OCI-LY1 (cell line): ENCODE data around the gene RIN3.

ENCODE experiments used
- H2AFZ ChIP-seq: fragments of 200-600 bp; sonication (generic), shearing (Covaris generic); 2 replicates; pipeline ENCODE4 v1.6.0; 2014; ENCODE audit warnings: antibody characterized with exemption, mild to moderate bottlenecking, low read length
- H3F3A ChIP-seq: fragments of 200-600 bp; sonication (generic), shearing (Covaris generic); 2 replicates; pipeline ENCODE4 v1.6.0; 2014; ENCODE audit warnings: mild to moderate bottlenecking, antibody characterized with exemption, low read length, moderate library complexity; ENCODE audit not compliant: insufficient read depth
- H3K27ac ChIP-seq: fragments of 200-600 bp; sonication (generic); 2 replicates; pipeline ENCODE4 v1.5.1; 2014; ENCODE audit warnings: low read length, mixed run types, mild to moderate bottlenecking, low read depth; ENCODE audit not compliant: poor library complexity, severe bottlenecking
- H3K27me3 ChIP-seq: fragments of 200-600 bp; sonication (generic); 2 replicates; pipeline ENCODE4 v1.6.0; 2014; ENCODE audit warnings: antibody characterized with exemption, mild to moderate bottlenecking, low read length, moderate library complexity; ENCODE audit not compliant: insufficient read depth
- H3K36me3 ChIP-seq: fragments of 200-600 bp; sonication (generic); 2 replicates; pipeline ENCODE4 v1.6.1; 2014; ENCODE audit warnings: mild to moderate bottlenecking, antibody characterized with exemption, low read length, moderate library complexity, mixed read lengths; ENCODE audit not compliant: insufficient read depth
- H3K4me1 ChIP-seq: fragments of 200-600 bp; sonication (generic); 2 replicates; pipeline ENCODE4 v1.5.1; 2014; ENCODE audit warnings: mild to moderate bottlenecking, low read length, moderate library complexity; ENCODE audit not compliant: insufficient read depth, severe bottlenecking
- H3K4me2 ChIP-seq: fragments of 200-600 bp; sonication (generic), shearing (Covaris generic); 2 replicates; pipeline ENCODE4 v1.6.1; 2014; ENCODE audit warnings: low read length
- H3K4me3 ChIP-seq: fragments of 200-600 bp; sonication (generic); 2 replicates; pipeline ENCODE4 v1.5.1; 2014; ENCODE audit warnings: low read length, low read depth, mild to moderate bottlenecking, mixed read lengths; ENCODE audit not compliant: poor library complexity, severe bottlenecking
- H3K79me2 ChIP-seq: fragments of 200-600 bp; shearing (Covaris generic); 2 replicates; pipeline ENCODE4 v1.6.1; 2016; ENCODE audit warnings: mixed run types, low read length, mixed read lengths; ENCODE audit not compliant: insufficient read depth
- H3K9ac ChIP-seq: fragments of 200-600 bp; sonication (generic), shearing (Covaris generic); 2 replicates; pipeline ENCODE4 v1.6.1; 2014; ENCODE audit warnings: mild to moderate bottlenecking, low read length, mixed read lengths
- H3K9me2 ChIP-seq: fragments of 200-600 bp; sonication (generic), shearing (Covaris generic); 2 replicates; pipeline ENCODE4 v1.6.1; 2014; ENCODE audit warnings: low read depth, mild to moderate bottlenecking, low read length, mixed read lengths
- H3K9me3 ChIP-seq: fragments of 200-600 bp; shearing (Covaris generic); 2 replicates; pipeline ENCODE4 v1.6.1; 2014; ENCODE audit warnings: low read length, mixed read lengths
- H4K20me1 ChIP-seq: fragments of 200-600 bp; sonication (generic), shearing (Covaris generic); 2 replicates; pipeline ENCODE4 v1.6.0; 2016; ENCODE audit warnings: mild to moderate bottlenecking, low read length; ENCODE audit not compliant: insufficient read depth
- CTCF ChIP-seq: fragments of 200-600 bp; sonication (generic), shearing (Covaris generic); IDR thresholded peaks from 2 replicates; pipeline ENCODE4 v1.5.1; 2017; ENCODE audit warnings: mild to moderate bottlenecking, antibody characterized with exemption, low read length, moderate library complexity, mixed read lengths
- EZH2 ChIP-seq: fragments of 200-600 bp; sonication (generic), shearing (Covaris generic); IDR thresholded peaks from 2 replicates; pipeline ENCODE4 v1.8.0; 2017; ENCODE audit warnings: borderline replicate concordance, mixed run types, mild to moderate bottlenecking, antibody characterized with exemption, low read length, moderate library complexity, mixed read lengths

RIN3 gene

GRCh38 chr14:92551044-92551841 lies 37.7 kb downstream of the RIN3 start:
- Histone ChIP-seq H3K27me3 (no peaks in the 10 kb centered on the region), H2AFZ (no peak overlapping the region), H3F3A (no peaks in the 10 kb centered on the region), H3K79me2 (no peaks in the 10 kb centered on the region), H3K4me1 (peaks cover 10% of the 10 kb centered on the region), H4K20me1 (no peaks in the 10 kb centered on the region), H3K4me2 (no peak overlapping the region), H3K27ac (no peak overlapping the region), H3K9me2 (no peaks in the 10 kb centered on the region), H3K9me3 (no peaks in the 10 kb centered on the region), H3K4me3 (no peak overlapping the region), H3K36me3 (no peaks in the 10 kb centered on the region), H3K9ac (no peak overlapping the region)
- TF ChIP-seq CTCF (peak; percentile 12; the same call in 1 of the 2 replicates), EZH2 (no peak)

- H3K9ac ChIP-seq = no peak overlapping the region
- peaks cover 10% of the 10 kb centered on the region for H3K4me1 ChIP-seq
- no peaks in the 10 kb centered on the region for H3K27me3 ChIP-seq
- H3K36me3 ChIP-seq = no peaks in the 10 kb centered on the region
- H3K9me2 ChIP-seq = no peaks in the 10 kb centered on the region
- TF ChIP-seq CTCF (no peak), EZH2 (no peak)
- no peaks in the 10 kb centered on the region for H3K79me2 ChIP-seq
- no peak overlapping the region for H3K27ac ChIP-seq
- H2AFZ ChIP-seq = no peak overlapping the region
- H3F3A ChIP-seq = no peaks in the 10 kb centered on the region
- H4K20me1 ChIP-seq = no peaks in the 10 kb centered on the region
- no peak overlapping the region for H3K4me2 ChIP-seq
- no peaks in the 10 kb centered on the region for H3K9me3 ChIP-seq
- H3K4me3 ChIP-seq = no peak overlapping the region
Measured at GRCh38 chr14:92552066-92552465, 38.5 kb downstream of the RIN3 start.

GRCh38 chr14:92553438-92553837 lies 39.9 kb downstream of the RIN3 start:
- no peaks in the 10 kb centered on the region for H3F3A ChIP-seq
- H2AFZ ChIP-seq = no peak overlapping the region
- H3K4me2 ChIP-seq = no peak overlapping the region
- no peak overlapping the region for H3K9ac ChIP-seq
- H3K9me3 ChIP-seq = no peaks in the 10 kb centered on the region
- no peaks in the 10 kb centered on the region for H3K79me2 ChIP-seq
- H3K36me3 ChIP-seq = no peaks in the 10 kb centered on the region
- no peaks in the 10 kb centered on the region for H3K27me3 ChIP-seq
- H3K27ac ChIP-seq = no peak overlapping the region
- H3K4me1 ChIP-seq = peaks cover 10% of the 10 kb centered on the region
- H3K4me3 ChIP-seq = no peak overlapping the region
- TF ChIP-seq CTCF (no peak), EZH2 (no peak)
- no peaks in the 10 kb centered on the region for H4K20me1 ChIP-seq
- no peaks in the 10 kb centered on the region for H3K9me2 ChIP-seq
